ENCODE measurements around the gene CNTFR. TPM values are rescaled to one million over a fixed set of nuclear protein-coding genes. Genes with fewer than 3 reads are reported as not detected.
A peak's percentile ranks its signal among the peaks of the same experiment; 100 is the strongest.
"Not testable (repeated sequence)": the region's sequence is repeated elsewhere in the genome, so short reads cannot be mapped to it uniquely, and the experiment has no call there.

The CNTFR gene
- total RNA-seq, result 2.9 TPM
- long read RNA-seq, partial matches to known transcripts, result 0 of 1 reads
- long read RNA-seq, other reads (novel, unspliced or antisense), result 0 of 1 reads

- Histone ChIP-seq H3K27me3 (peaks cover 80% of the 10 kb centered on the region), H3K36me3 (no peaks in the 10 kb centered on the region), H3K4me3 (peak within 1 kb of the TSS; percentile 44), H3K27ac (no peak within 1 kb of the TSS), H3K4me1 (peaks cover 27% of the 10 kb centered on the region), H3K9me3 (no peaks in the 10 kb centered on the region)
- no peak for DNase-seq
- ATAC-seq, result no peak
- no peak for TF ChIP-seq CTCF (IDR thresholded peaks at IDR 0.05)
- intact Hi-C loops (cut with DNase I), result no loop called here
Observed at GRCh38 chr9:34589636-34590380, at the start of gene CNTFR. Gene CNTFR (minus strand): TSS chr9:34589724. CDS start chr9:34568981, 20,743 bp downstream.

GRCh38 chr9:34639322-34639721 is 49.8 kb upstream of the CNTFR start:
- DNase-seq, result not testable (repeated sequence)

GRCh38 chr9:34638138-34638445 is 48.6 kb upstream of the CNTFR start:
- no peak for TF ChIP-seq CTCF (IDR thresholded peaks at IDR 0.05)
- H3K27ac ChIP-seq, result peak overlapping the region; percentile 89
- H3K4me1 ChIP-seq, result peaks cover 17% of the 10 kb centered on the region
- H3K36me3 ChIP-seq, result peaks cover 10% of the 10 kb centered on the region
- DNase-seq (no peak), ATAC-seq (no peak)
- H3K27me3 ChIP-seq, result no peaks in the 10 kb centered on the region
- intact Hi-C loops (cut with DNase I), result no loop called here
- no peaks in the 10 kb centered on the region for H3K9me3 ChIP-seq
- H3K4me3 ChIP-seq, result peak overlapping the region; percentile 87

More at GRCh38 chr9:34639322-34639721, 49.8 kb upstream of the CNTFR start:
- H3K27ac ChIP-seq; intact Hi-C loops (cut with DNase I); H3K27me3 ChIP-seq; ATAC-seq; H3K4me3 ChIP-seq; H3K9me3 ChIP-seq: not testable (repeated sequence)
- Histone ChIP-seq H3K4me1 (peaks cover 17% of the 10 kb centered on the region), H3K36me3 (peaks cover 10% of the 10 kb centered on the region)

GRCh38 chr9:34637356-34638137 is 48.0 kb upstream of the CNTFR start, which contains the start of gene SIGMAR1:
Gene SIGMAR1 (minus strand): TSS chr9:34637787. CDS start chr9:34637697, 90 bp downstream.
- Histone ChIP-seq H3K27me3 (no peaks in the 10 kb centered on the region), H3K27ac (peak within 1 kb of the TSS; percentile 89), H3K9me3 (no peaks in the 10 kb centered on the region), H3K4me3 (peak within 1 kb of the TSS; percentile 87), H3K4me1 (peaks cover 17% of the 10 kb centered on the region), H3K36me3 (peaks cover 10% of the 10 kb centered on the region)
- ATAC-seq (peak; percentile 98), DNase-seq (peak; percentile 97)
- intact Hi-C loops (cut with DNase I), result no loop called here
- TF ChIP-seq CTCF (IDR thresholded peaks at IDR 0.05), result no peak

- Histone ChIP-seq H3K27ac (peak overlapping the region; percentile 89), H3K36me3 (peaks cover 10% of the 10 kb centered on the region), H3K4me1 (peaks cover 17% of the 10 kb centered on the region), H3K4me3 (peak overlapping the region; percentile 87), H3K27me3 (no peaks in the 10 kb centered on the region), H3K9me3 (no peaks in the 10 kb centered on the region)
- intact Hi-C loops (cut with DNase I), result no loop called here
- DNase-seq (no peak), ATAC-seq (no peak)
- no peak for TF ChIP-seq CTCF (IDR thresholded peaks at IDR 0.05)
Observed at GRCh38 chr9:34636791-34637355, 47.3 kb upstream of the CNTFR start.

GRCh38 chr9:34635556-34635955 is 46.0 kb upstream of the CNTFR start:
- H3K4me3 ChIP-seq, result no peak overlapping the region
- DNase-seq, result no peak
- no peaks in the 10 kb centered on the region for H3K9me3 ChIP-seq
- H3K27me3 ChIP-seq, result no peaks in the 10 kb centered on the region
- peaks cover 10% of the 10 kb centered on the region for H3K36me3 ChIP-seq
- H3K4me1 ChIP-seq, result peaks cover 17% of the 10 kb centered on the region
- no peak for ATAC-seq
- TF ChIP-seq CTCF (IDR thresholded peaks at IDR 0.05), result no peak
- intact Hi-C loops (cut with DNase I), result no loop called here
- no peak overlapping the region for H3K27ac ChIP-seq
